ENCODE data around the gene RIOX2. TPM values are rescaled to one million over a fixed set of nuclear protein-coding genes. Genes with fewer than 3 reads are reported as not detected.

Gene RIOX2
- total RNA-seq, 2 donors from 2014 or later: 22.1 to 32.3 TPM

GRCh38 chr3:97892852-97893251, 79.4 kb downstream of the RIOX2 start:
- Histone ChIP-seq H3K4me3 (no peak overlapping the region), H3K27me3 (no peaks in the 10 kb centered on the region), H3K27ac (no peak overlapping the region), H3K9me3 (no peaks in the 10 kb centered on the region), H3K36me3 (replicated peaks in 1 of 2; ENCODE audit: insufficient read depth in 1 of 2, low read depth in 2 of 2) (peaks cover 0 to 3% of the 10 kb centered on the region in 2 donors), H3K4me1 (no peaks in the 10 kb centered on the region)
- WGBS, 2 donors: 78 to 85% methylated on average over 1 of the region's 1 CpG
- TF ChIP-seq CTCF (IDR thresholded peaks at IDR 0.05) (no peak), POLR2A (IDR thresholded peaks at IDR 0.05) (no peak)
- no peak for DNase-seq
- intact Hi-C loops (cut with DNase I): no loop called here
- no peak for ATAC-seq

Other genes with a start within 250 kb of the RIOX2 start
- 10 to 100 TPM in 1 of 2 donors, 1 to 10 TPM in 1; 4.3 to 11.4 TPM for gene ARL6, start 207.7 kb downstream of the RIOX2 start, total RNA-seq
- 10 to 100 TPM; 14.5 to 17.1 TPM for gene CRYBG3, start 150.4 kb downstream of the RIOX2 start, total RNA-seq
- not detected for gene GABRR3, start 62.9 kb upstream of the RIOX2 start, total RNA-seq
- not detected for gene OR5AC2, start 114.7 kb upstream of the RIOX2 start, total RNA-seq
- not detected for gene OR5H1, start 158.3 kb upstream of the RIOX2 start, total RNA-seq
- gene OR5H14, start 175.0 kb upstream of the RIOX2 start, total RNA-seq: not detected
- gene OR5H15, start 194.3 kb upstream of the RIOX2 start, total RNA-seq: not detected